ENCODE results near the gene PLCB1.

GRCh38 chr20:8842525-8842924 is 710.5 kb downstream of the PLCB1 start:
- no peak for TF ChIP-seq CTCF (conservative IDR thresholded peaks at IDR 0.05; ENCODE audit: low read depth, low read length)
- no peak for TF ChIP-seq SMC3 (IDR thresholded peaks at IDR 0.05; ENCODE audit: low read depth, low read length)
- TF ChIP-seq MAFK (IDR thresholded peaks at IDR 0.05; ENCODE audit: low read depth, low read length) = no peak
- no peak for TF ChIP-seq RAD21 (IDR thresholded peaks at IDR 0.05; ENCODE audit: low read length)
- no peak for TF ChIP-seq RCOR1 (IDR thresholded peaks at IDR 0.05; ENCODE audit: insufficient replicate concordance, low read length)
- no peak for TF ChIP-seq MXI1 (IDR thresholded peaks at IDR 0.05; ENCODE audit: borderline replicate concordance, low read depth, low read length)
- TF ChIP-seq NFE2L2 (IDR thresholded peaks at IDR 0.05; ENCODE audit: low read depth, low read length) = no peak
- TF ChIP-seq RFX5 (IDR thresholded peaks at IDR 0.05; ENCODE audit: low read depth, low read length) = no peak
